ENCODE results near the gene GPR89B.
"Not testable (repeated sequence)": the region's sequence is repeated elsewhere in the genome, so short reads cannot be mapped to it uniquely, and the experiment has no call there.

DNA sequence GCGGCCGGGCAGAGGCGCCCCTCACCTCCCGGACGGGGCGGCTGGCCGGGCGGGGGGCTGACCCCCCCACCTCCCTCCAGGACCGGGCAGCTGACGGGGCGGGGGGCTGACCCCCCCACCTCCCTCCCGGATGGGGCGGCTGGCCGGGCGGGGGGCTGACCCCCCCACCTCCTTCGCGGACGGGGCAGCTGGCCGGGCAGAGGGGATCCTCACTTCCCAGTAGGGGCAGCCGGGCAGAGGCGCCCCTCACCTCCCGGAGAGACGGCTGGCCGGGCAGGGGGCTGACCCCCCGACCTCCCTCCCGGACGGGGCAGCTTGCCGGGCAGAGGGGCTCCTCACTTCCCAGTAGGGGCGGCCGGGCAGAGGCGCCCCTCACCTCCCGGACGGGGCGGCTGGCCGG lies 21.3 kb downstream of the GPR89B start:
- TF ChIP-seq, protein P1, sequence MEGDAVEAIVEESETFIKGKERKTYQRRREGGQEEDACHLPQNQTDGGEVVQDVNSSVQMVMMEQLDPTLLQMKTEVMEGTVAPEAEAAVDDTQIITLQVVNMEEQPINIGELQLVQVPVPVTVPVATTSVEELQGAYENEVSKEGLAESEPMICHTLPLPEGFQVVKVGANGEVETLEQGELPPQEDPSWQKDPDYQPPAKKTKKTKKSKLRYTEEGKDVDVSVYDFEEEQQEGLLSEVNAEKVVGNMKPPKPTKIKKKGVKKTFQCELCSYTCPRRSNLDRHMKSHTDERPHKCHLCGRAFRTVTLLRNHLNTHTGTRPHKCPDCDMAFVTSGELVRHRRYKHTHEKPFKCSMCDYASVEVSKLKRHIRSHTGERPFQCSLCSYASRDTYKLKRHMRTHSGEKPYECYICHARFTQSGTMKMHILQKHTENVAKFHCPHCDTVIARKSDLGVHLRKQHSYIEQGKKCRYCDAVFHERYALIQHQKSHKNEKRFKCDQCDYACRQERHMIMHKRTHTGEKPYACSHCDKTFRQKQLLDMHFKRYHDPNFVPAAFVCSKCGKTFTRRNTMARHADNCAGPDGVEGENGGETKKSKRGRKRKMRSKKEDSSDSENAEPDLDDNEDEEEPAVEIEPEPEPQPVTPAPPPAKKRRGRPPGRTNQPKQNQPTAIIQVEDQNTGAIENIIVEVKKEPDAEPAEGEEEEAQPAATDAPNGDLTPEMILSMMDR (IDR thresholded peaks at IDR 0.05): not testable (repeated sequence)
- TF ChIP-seq POLR2AphosphoS5 (IDR thresholded peaks at IDR 0.05); POLR2A (IDR thresholded peaks at IDR 0.05; ENCODE audit: low read depth): not testable (repeated sequence)

All from esophagus muscularis mucosa (tissue), 3 donors.